Measurements from ENCODE around the gene NLRC3.

DNA sequence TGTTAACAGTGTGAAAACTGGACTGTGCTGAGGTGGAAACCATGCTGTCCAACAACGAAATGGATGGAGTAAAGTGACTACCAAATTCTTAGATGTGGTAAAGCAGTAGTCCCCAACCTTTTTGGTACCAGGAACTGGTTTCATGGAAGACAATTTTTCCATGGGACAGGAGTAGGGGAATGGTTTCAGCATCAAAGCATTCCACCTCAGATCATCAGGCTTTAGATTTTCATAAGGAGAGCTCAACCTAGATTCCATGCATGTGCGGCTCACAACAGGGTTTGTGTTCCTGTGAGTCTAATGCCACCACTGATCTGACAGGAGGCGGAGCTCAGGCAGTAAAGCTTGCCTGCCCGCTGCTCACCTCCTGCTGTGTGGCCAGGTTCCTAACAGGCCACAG, 22.7 kb upstream of the NLRC3 start:
- TF ChIP-seq GATA1 (IDR thresholded peaks at IDR 0.05; ENCODE audit: low read depth, low read length) (no peak), POLR2A (IDR thresholded peaks at IDR 0.05; ENCODE audit: low read length) (no peak)

Measured in erythroblast (primary cell).